Naive B cell (primary cell): Measurements from ENCODE around the gene MAL. TPM values are rescaled to one million over a fixed set of nuclear protein-coding genes. Genes with fewer than 3 reads are reported as not detected.
A peak's percentile ranks its signal among the peaks of the same experiment; 100 is the strongest.

Source experiments
- ATAC-seq, 2 donors: fragments of 150-1000 bp; cut with Tn5 transposase; 2 replicates each; pipeline ENCODE4 v1.10.0; 2021; ENCODE audit warnings: low read depth in 2 of 2, mild to moderate bottlenecking in 2 of 2, moderate library complexity in 2 of 2
- DNase-seq: peaks from one replicate; pipeline ENCODE4 v3.0.0; 2022
- H3K27ac Mint-ChIP-seq, 6 donors: one replicate each; pipeline ENCODE4 v1.8.0; 2020 to 2022; ENCODE audit warnings: mild to moderate bottlenecking in 6 of 6, mixed read lengths in 6 of 6, moderate library complexity in 5 of 6, inconsistent platforms in 2 of 6
- H3K27me3 Mint-ChIP-seq, 3 donors: one replicate each; pipeline ENCODE4 v1.8.0; 2021 to 2022; ENCODE audit warnings: mixed read lengths in 3 of 3, mild to moderate bottlenecking in 1 of 3
- H3K36me3 Mint-ChIP-seq, 2 donors: one replicate each; pipeline ENCODE4 v1.8.0; 2020 to 2022; ENCODE audit warnings: mixed read lengths in 2 of 2, inconsistent platforms in 1 of 2, mild to moderate bottlenecking in 1 of 2
- H3K4me1 Mint-ChIP-seq, 3 donors: one replicate each; pipeline ENCODE4 v1.8.0; 2020 to 2022; ENCODE audit warnings: mixed read lengths in 3 of 3, inconsistent platforms in 1 of 3, mild to moderate bottlenecking in 1 of 3, moderate library complexity in 1 of 3
- H3K4me3 Mint-ChIP-seq, 8 donors: one replicate each; pipeline ENCODE4 v1.8.0; 2020 to 2022; ENCODE audit warnings: mild to moderate bottlenecking in 8 of 8, mixed read lengths in 8 of 8, moderate library complexity in 8 of 8, inconsistent platforms in 2 of 8
- H3K9me3 Mint-ChIP-seq, 7 donors: one replicate each; pipeline ENCODE4 v1.8.0; 2020 to 2022; ENCODE audit warnings: mixed read lengths in 7 of 7, mild to moderate bottlenecking in 5 of 7, inconsistent platforms in 2 of 7, moderate library complexity in 1 of 7
- polyA plus RNA-seq, 6 donors: library from polyadenylated mRNA; unstranded; fragments of 300-500 nt; fragmentation: Illumina TruSeq; gene quantifications; one replicate each; pipeline ENCODE4 v1.2.3, GENCODE V29; 2021; ENCODE audit warnings: low read depth in 6 of 6

The MAL gene
- polyA plus RNA-seq, 6 donors from 2014 or later = 0.41 to 1.1 (median 0.75) TPM; not detected in 2

GRCh38 chr2:95004287-95004686 lies 21.2 kb upstream of the MAL start:
- Mint-ChIP-seq H3K4me1 (no peaks in the 10 kb centered on the region), H3K36me3 (no peaks in the 10 kb centered on the region), H3K4me3 (no peak overlapping the region), H3K27me3 (peaks cover 0 to 40% (median 31%) of the 10 kb centered on the region in 3 donors), H3K9me3 (no peaks in the 10 kb centered on the region), H3K27ac (peak overlapping the region in 1 of 6 donors; percentile 25)
- ATAC-seq = no peak
- DNase-seq = no peak

GRCh38 chr2:95004711-95005110 lies 20.8 kb upstream of the MAL start:
- no peak overlapping the region for H3K4me3 Mint-ChIP-seq
- H3K36me3 Mint-ChIP-seq = no peaks in the 10 kb centered on the region
- peaks cover 0 to 36% (median 27%) of the 10 kb centered on the region in 3 donors for H3K27me3 Mint-ChIP-seq
- DNase-seq (no peak), ATAC-seq (no peak)
- H3K4me1 Mint-ChIP-seq = no peaks in the 10 kb centered on the region
- no peak overlapping the region for H3K27ac Mint-ChIP-seq
- no peaks in the 10 kb centered on the region for H3K9me3 Mint-ChIP-seq

DNA sequence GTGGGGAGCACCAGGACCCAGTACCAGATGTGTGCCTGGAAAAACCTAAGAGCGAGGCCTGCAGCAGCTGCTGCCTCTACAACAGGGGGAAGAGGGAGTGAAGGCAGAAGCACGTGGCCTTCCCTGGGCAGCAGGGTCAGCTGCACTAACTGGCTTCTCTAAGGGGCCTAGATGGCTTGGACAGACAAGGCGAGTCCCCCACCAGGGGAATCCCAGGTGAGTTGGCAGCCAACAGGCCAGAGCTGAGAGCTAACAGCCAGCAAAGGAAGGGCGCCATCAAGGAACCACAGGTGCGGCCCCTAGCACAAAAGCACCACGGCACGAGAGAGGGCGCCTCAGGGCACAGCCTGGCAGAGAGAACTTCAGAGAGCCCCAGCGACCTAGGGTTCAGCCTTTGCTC lies 19.8 kb upstream of the MAL start:
- H3K4me3 Mint-ChIP-seq = peak overlapping the region in 1 of 8 donors; percentile 35
- peaks cover 0 to 28% (median 23%) of the 10 kb centered on the region in 3 donors for H3K27me3 Mint-ChIP-seq
- DNase-seq = no peak
- no peaks in the 10 kb centered on the region for H3K36me3 Mint-ChIP-seq
- H3K27ac Mint-ChIP-seq = no peak overlapping the region
- H3K4me1 Mint-ChIP-seq = no peaks in the 10 kb centered on the region
- H3K9me3 Mint-ChIP-seq = no peaks in the 10 kb centered on the region
- ATAC-seq = no peak

DNA sequence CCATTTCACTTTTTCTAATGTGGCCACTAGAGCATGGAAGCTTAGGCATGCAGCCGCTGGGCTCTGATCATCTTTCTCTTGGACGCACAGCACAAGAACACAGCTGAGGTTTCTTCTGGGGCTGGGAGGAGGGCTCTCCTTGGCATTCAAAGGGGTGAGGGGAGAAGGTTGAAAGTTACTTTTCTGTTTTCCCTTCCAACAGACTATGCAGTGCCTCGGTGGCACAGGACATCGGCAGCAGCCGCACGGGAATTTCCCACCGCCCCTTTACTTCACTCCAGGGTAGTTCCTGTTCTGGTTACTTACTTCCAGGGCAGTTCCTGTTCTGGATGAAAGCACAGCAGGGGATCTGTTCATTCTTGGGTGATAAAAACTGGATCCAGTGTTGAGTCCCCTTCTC lies 18.9 kb upstream of the MAL start:
- no peak overlapping the region for H3K4me3 Mint-ChIP-seq
- H3K27me3 Mint-ChIP-seq = peaks cover 0 to 28% (median 23%) of the 10 kb centered on the region in 3 donors
- ATAC-seq (no peak), DNase-seq (no peak)
- H3K27ac Mint-ChIP-seq = no peak overlapping the region
- no peaks in the 10 kb centered on the region for H3K9me3 Mint-ChIP-seq
- H3K36me3 Mint-ChIP-seq = no peaks in the 10 kb centered on the region
- H3K4me1 Mint-ChIP-seq = no peaks in the 10 kb centered on the region

DNA sequence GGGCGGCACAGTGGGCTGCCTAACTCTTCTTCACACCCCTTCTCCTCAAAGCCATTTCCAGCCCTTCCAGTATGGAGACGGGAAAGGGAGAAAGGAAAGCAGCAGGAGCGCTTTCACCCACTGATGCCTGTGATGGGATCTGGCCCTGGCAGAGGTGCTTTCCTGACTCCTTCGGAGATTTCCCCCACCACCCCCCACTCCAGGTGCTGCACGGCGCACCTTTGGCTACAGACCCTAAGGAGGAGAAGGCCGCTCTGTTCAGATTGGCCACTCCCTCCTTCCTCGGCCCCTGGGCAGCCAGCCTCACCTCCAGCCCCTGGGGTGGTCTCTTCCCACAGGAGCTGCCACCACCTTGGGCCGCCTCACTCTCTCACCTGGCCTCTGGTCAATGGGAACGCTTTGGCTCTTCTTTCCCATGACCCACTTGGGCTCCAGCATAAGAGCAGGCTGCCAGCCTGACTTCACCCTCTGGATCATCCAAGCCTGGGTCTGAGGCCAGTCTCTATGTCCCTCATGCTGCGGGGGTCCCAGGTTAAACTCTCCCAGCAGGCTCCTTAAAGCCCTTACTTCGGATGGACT lies 18.4 kb upstream of the MAL start:
- Mint-ChIP-seq H3K27ac (no peak overlapping the region), H3K4me3 (no peak overlapping the region), H3K9me3 (no peaks in the 10 kb centered on the region), H3K36me3 (no peaks in the 10 kb centered on the region), H3K4me1 (no peaks in the 10 kb centered on the region), H3K27me3 (peaks cover 0 to 28% (median 23%) of the 10 kb centered on the region in 3 donors)
- no peak for ATAC-seq
- no peak for DNase-seq

- Mint-ChIP-seq H3K4me3 (no peak overlapping the region), H3K36me3 (no peaks in the 10 kb centered on the region), H3K27ac (no peak overlapping the region), H3K4me1 (no peaks in the 10 kb centered on the region), H3K27me3 (peaks cover 0 to 23% (median 23%) of the 10 kb centered on the region in 3 donors), H3K9me3 (no peaks in the 10 kb centered on the region)
- no peak for DNase-seq
- ATAC-seq = no peak
Measured at GRCh38 chr2:95007822-95008221, 17.7 kb upstream of the MAL start.

DNA sequence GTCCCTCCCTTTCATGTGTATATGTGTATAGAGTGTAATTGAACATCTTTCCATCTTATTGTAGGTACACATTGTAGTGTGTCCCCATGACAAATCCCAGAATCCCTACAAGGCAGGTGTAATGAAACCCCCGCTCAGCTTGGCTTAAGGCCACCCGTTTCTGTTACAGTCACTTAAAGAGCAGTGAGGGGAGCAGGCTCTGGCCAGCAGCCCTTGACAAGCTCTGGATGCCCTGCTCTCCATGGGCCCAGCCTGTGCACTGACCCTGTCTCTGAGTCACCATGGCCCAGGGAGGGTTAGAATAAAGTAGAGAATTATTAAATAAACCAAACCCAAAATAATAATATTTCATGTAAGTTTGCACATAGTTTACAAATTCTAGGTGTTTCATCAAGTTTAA lies 17.2 kb upstream of the MAL start:
- Mint-ChIP-seq H3K27ac (no peak overlapping the region), H3K4me1 (no peaks in the 10 kb centered on the region), H3K9me3 (no peaks in the 10 kb centered on the region), H3K27me3 (peaks cover 0 to 26% (median 23%) of the 10 kb centered on the region in 3 donors), H3K36me3 (no peaks in the 10 kb centered on the region), H3K4me3 (no peak overlapping the region)
- DNase-seq = no peak
- ATAC-seq = no peak

GRCh38 chr2:95008996-95009395 lies 16.5 kb upstream of the MAL start:
- DNase-seq (no peak), ATAC-seq (no peak)
- peaks cover 0 to 31% (median 21%) of the 10 kb centered on the region in 3 donors for H3K27me3 Mint-ChIP-seq
- peak overlapping the region in 1 of 6 donors; percentile 50 for H3K27ac Mint-ChIP-seq
- H3K4me3 Mint-ChIP-seq = no peak overlapping the region
- no peaks in the 10 kb centered on the region for H3K36me3 Mint-ChIP-seq
- H3K4me1 Mint-ChIP-seq = no peaks in the 10 kb centered on the region
- H3K9me3 Mint-ChIP-seq = no peaks in the 10 kb centered on the region

- Mint-ChIP-seq H3K4me1 (no peaks in the 10 kb centered on the region), H3K27me3 (peaks cover 0 to 27% (median 17%) of the 10 kb centered on the region in 3 donors)
- ATAC-seq = no peak
Measured at GRCh38 chr2:95009412-95009811, 16.1 kb upstream of the MAL start.

DNA sequence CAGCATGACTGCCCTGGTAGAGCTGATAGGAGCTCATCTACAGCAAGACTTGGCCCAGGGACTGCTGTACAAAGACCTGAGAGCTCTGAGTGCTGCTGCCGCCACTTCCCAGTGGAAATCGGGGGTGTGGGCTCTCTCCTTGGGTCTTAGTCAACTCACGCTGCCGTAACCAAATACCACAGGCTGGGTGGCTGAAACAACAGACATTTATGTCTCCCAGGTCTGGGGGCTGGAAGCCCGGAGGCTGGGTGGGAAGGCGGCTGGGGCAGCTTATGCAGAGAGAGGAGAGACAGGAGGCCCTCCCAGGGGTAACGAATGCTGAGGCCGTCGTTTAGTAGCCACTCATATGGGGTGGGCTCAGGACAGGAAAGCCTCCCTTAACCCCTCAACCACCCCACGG lies 15.4 kb upstream of the MAL start:
- no peak overlapping the region for H3K27ac Mint-ChIP-seq

More at GRCh38 chr2:95009412-95009811, 16.1 kb upstream of the MAL start:
- Mint-ChIP-seq H3K36me3 (no peaks in the 10 kb centered on the region), H3K9me3 (no peaks in the 10 kb centered on the region), H3K4me3 (no peak overlapping the region), H3K27ac (no peak overlapping the region)
- no peak for DNase-seq

GRCh38 chr2:95010718-95011117 lies 14.8 kb upstream of the MAL start:
- ATAC-seq (no peak), DNase-seq (no peak)
- Mint-ChIP-seq H3K27me3 (peaks cover 0 to 17% (median 8%) of the 10 kb centered on the region in 3 donors), H3K4me3 (no peak overlapping the region), H3K4me1 (no peaks in the 10 kb centered on the region), H3K27ac (no peak overlapping the region), H3K9me3 (no peaks in the 10 kb centered on the region), H3K36me3 (no peaks in the 10 kb centered on the region)

More for the DNA sequence above, 15.4 kb upstream of the MAL start:
- H3K36me3 Mint-ChIP-seq = no peaks in the 10 kb centered on the region
- peaks cover 0 to 22% (median 14%) of the 10 kb centered on the region in 3 donors for H3K27me3 Mint-ChIP-seq
- DNase-seq = no peak
- H3K4me3 Mint-ChIP-seq = no peak overlapping the region
- no peak for ATAC-seq
- H3K9me3 Mint-ChIP-seq = no peaks in the 10 kb centered on the region
- no peaks in the 10 kb centered on the region for H3K4me1 Mint-ChIP-seq

DNA sequence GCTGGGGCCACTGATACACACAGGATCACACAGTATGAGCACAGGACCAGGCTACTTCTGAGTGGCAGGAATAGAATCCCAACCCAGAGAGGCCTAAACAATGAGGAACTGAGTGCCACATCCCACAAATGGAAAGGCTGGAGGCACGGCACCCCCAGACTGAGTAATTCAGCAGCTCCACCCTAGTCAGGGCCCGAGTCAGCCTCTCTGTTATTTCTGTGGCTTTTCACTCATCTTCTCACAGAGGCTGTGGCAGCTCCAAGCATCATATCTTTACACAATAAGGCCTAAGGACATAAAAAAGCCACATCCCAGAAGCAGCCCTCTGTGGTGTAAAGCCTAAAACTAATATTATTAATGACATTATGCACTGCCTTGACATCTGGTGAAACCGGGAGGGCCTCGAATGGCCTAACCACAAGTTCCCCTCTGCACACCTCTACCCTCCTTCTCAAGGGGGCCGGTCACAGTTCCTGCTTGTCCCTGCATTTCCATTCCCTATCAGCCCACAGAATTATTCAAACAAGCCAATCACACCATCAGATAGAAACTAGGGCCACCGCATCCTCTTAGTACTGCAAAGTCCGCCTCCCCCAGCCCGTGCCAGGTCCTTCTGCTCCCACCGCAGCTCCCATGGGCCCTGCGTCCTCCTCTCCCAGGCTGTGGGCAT lies 12.5 kb upstream of the MAL start:
- Mint-ChIP-seq H3K9me3 (no peaks in the 10 kb centered on the region), H3K4me1 (no peaks in the 10 kb centered on the region), H3K27me3 (peaks cover 0 to 18% (median 7%) of the 10 kb centered on the region in 3 donors), H3K4me3 (peak overlapping the region in 1 of 8 donors; percentile 31), H3K27ac (peak overlapping the region in 2 of 6 donors; percentile 53 to 85), H3K36me3 (no peaks in the 10 kb centered on the region)
- no peak for ATAC-seq
- DNase-seq = no peak

- Mint-ChIP-seq H3K27ac (no peak overlapping the region), H3K9me3 (no peaks in the 10 kb centered on the region), H3K4me1 (no peaks in the 10 kb centered on the region), H3K27me3 (peaks cover 0 to 25% (median 12%) of the 10 kb centered on the region in 3 donors), H3K36me3 (no peaks in the 10 kb centered on the region), H3K4me3 (no peak overlapping the region)
- ATAC-seq (no peak), DNase-seq (no peak)
Measured at GRCh38 chr2:95013726-95014125, 11.8 kb upstream of the MAL start.

DNA sequence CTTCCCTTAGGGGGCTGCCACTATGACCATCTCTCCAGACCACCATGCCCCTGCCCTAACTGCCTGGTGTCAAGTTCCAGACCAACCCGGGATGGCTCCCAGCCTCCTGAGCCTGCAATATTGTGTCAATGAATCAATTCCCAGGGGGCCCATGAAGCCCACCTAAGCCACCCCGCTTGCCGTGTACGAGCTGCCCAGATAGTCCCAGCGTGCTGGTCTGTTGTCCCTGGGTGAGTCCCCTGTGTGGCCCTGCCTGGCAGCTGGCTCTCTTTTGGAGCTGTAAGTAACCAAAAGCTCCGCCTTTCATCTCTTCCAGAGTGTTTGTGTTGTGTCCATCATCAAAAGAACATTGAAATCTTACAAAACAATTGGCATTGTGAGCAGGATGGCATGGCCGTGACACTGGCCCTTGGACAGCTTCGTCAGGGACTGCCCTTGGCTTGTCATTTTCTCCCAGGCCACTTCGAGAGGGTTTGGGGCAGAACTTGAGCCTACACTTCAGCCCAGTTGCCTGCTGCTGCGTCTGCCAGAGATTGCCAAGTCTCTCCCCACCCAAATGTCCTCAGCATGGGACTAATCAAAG lies 11.3 kb upstream of the MAL start:
- DNase-seq (no peak), ATAC-seq (no peak)
- H3K4me3 Mint-ChIP-seq = no peak overlapping the region
- H3K27me3 Mint-ChIP-seq = peaks cover 0 to 30% (median 17%) of the 10 kb centered on the region in 3 donors
- peak overlapping the region in 1 of 6 donors; percentile 40 for H3K27ac Mint-ChIP-seq
- no peaks in the 10 kb centered on the region for H3K4me1 Mint-ChIP-seq
- no peaks in the 10 kb centered on the region for H3K36me3 Mint-ChIP-seq
- H3K9me3 Mint-ChIP-seq = no peaks in the 10 kb centered on the region
